K562 (cell line): Measurements from ENCODE around the gene MAPK8IP1. TPM values are rescaled to one million over a fixed set of nuclear protein-coding genes. Genes with fewer than 3 reads are reported as not detected.

Source experiments
- ATAC-seq: fragments of 200-7000 bp; cut with Tn5 transposase; 3 replicates; pipeline ENCODE4 v1.9.1; 2020; ENCODE audit warnings: moderate library complexity
- BruUV-seq: library from RNA; stranded (reverse); fragments of 400-500 nt; replicated peaks from 2 replicates; lab custom pipeline; 2021; lab: Mats Ljungman, UMichigan
- CTCF ChIA-PET: fragments of 300-600 bp; formaldehyde crosslinking; extraction: SDS; loops from one replicate; lab custom pipeline; 2021; ENCODE audit warnings: low intra/inter-chr PET ratio; lab: Yijun Ruan, JAX
- POLR2A ChIA-PET: fragments of 300-600, 350-650 bp; sonication (Branson Sonifier 250); formaldehyde crosslinking; extraction: SDS; loops from one replicate; lab custom pipeline; 2021; ENCODE audit warnings: antibody characterized with exemption, inconsistent platforms; lab: Yijun Ruan, JAX
- DNase-seq, 4 experiments: peaks; one replicate each; pipeline versions ENCODE4 v3.0.0 to v3.0.0-alpha.2; 2011 to 2018; ENCODE audit warnings: low spot score in 3 of 4, mixed read lengths in 3 of 4; ENCODE audit errors: extremely low read depth in 1 of 4
- FAIRE-seq: peaks from 2 replicates; lab custom pipeline; 2011; peaks lifted over from hg19 to GRCh38; lab: Jason Lieb, UNC
- H2AFZ ChIP-seq: 2 replicates; pipeline ENCODE4 v1.6.0; 2011; ENCODE audit warnings: low read depth, low read length, control low read depth, inconsistent platforms
- H3K27ac ChIP-seq: fragments of 200-600 bp; 3 replicates; pipeline ENCODE4 v1.8.0; 2011; ENCODE audit warnings: low read depth, mild to moderate bottlenecking, control low read depth, inconsistent platforms, low read length, moderate library complexity, mixed read lengths; ENCODE audit errors: extremely low read depth
- H3K27me3 ChIP-seq, 2 experiments: fragments of 300-600 bp in 1 of 2; 2 replicates in 1 of 2; 3 replicates in 1 of 2; pipeline versions ENCODE4 v1.6.0 to v1.8.0; 2011; ENCODE audit warnings: inconsistent platforms in 2 of 2, low read length in 2 of 2, mild to moderate bottlenecking in 1 of 2, mixed read lengths in 1 of 2, moderate library complexity in 1 of 2; ENCODE audit not compliant: control insufficient read depth in 2 of 2, insufficient read depth in 2 of 2
- H3K36me3 ChIP-seq: fragments of 300-600 bp; 3 replicates; pipeline ENCODE4 v1.8.0; 2011; ENCODE audit warnings: mild to moderate bottlenecking, low read length, inconsistent platforms; ENCODE audit not compliant: control insufficient read depth, insufficient read depth
- H3K4me1 ChIP-seq, 2 experiments: fragments of 200-600 bp in 1 of 2; replicated peaks in 1 of 2; 2 replicates in 1 of 2; 3 replicates in 1 of 2; pipeline versions ENCODE4 v1.5.1 to v1.8.0; 2011; ENCODE audit warnings: inconsistent platforms in 2 of 2, low read length in 2 of 2, mild to moderate bottlenecking in 1 of 2, mixed read lengths in 1 of 2, moderate library complexity in 1 of 2; ENCODE audit not compliant: control insufficient read depth in 2 of 2, insufficient read depth in 2 of 2
- H3K4me2 ChIP-seq: 2 replicates; pipeline ENCODE4 v1.6.1; 2011; ENCODE audit warnings: low read length, control low read depth, inconsistent platforms, mixed read lengths; ENCODE audit not compliant: insufficient read depth
- H3K4me3 ChIP-seq: fragments of 200-600 bp; sonication (generic), shearing (Covaris generic); 2 replicates; pipeline ENCODE4 v1.5.1; 2016; ENCODE audit warnings: control low read depth, inconsistent platforms
- H3K79me2 ChIP-seq: fragments of 200-600 bp; 3 replicates; pipeline ENCODE4 v1.8.0; 2011; ENCODE audit warnings: low read length, inconsistent platforms; ENCODE audit not compliant: control insufficient read depth, insufficient read depth
- H3K9ac ChIP-seq, 2 experiments: 2 replicates each; pipeline versions ENCODE4 v1.6.0 to v1.6.1; 2011; ENCODE audit warnings: low read depth in 2 of 2, low read length in 2 of 2, control low read depth in 1 of 2, inconsistent platforms in 1 of 2, mild to moderate bottlenecking in 1 of 2, mixed read lengths in 1 of 2; ENCODE audit not compliant: insufficient read depth in 1 of 2
- H3K9me1 ChIP-seq: one replicate; pipeline ENCODE4 v1.6.0; 2011; ENCODE audit warnings: inconsistent platforms, mild to moderate bottlenecking, low read length, moderate library complexity; ENCODE audit not compliant: control insufficient read depth, insufficient read depth
- H3K9me3 ChIP-seq: replicated peaks from 2 replicates; pipeline ENCODE4 v1.5.1; 2011; ENCODE audit warnings: low read depth, low read length, inconsistent platforms; ENCODE audit not compliant: control insufficient read depth, insufficient read depth
- H4K20me1 ChIP-seq: replicated peaks from 2 replicates; pipeline ENCODE4 v1.6.1; 2011; ENCODE audit warnings: low read length, inconsistent platforms, mixed read lengths; ENCODE audit not compliant: control insufficient read depth, insufficient read depth
- BMI1 ChIP-seq: fragments of 150-350 bp; IDR thresholded peaks from 2 replicates; pipeline ENCODE4 v1.6.1; 2014; ENCODE audit warnings: low read length
- CREM ChIP-seq: IDR thresholded peaks from 2 replicates; pipeline ENCODE4 v1.6.1; 2014; ENCODE audit warnings: antibody characterized with exemption, low read depth
- POLR2G ChIP-seq: fragments of 200-400 bp; formaldehyde crosslinking; IDR thresholded peaks from 2 replicates; pipeline ENCODE4 v1.6.1; 2017; ENCODE audit warnings: low read depth, mild to moderate bottlenecking, antibody characterized with exemption, low read length, moderate library complexity
- RBFOX2 ChIP-seq: fragments of 200-400 bp; formaldehyde crosslinking; IDR thresholded peaks from 2 replicates; pipeline ENCODE4 v1.6.1; 2017; ENCODE audit warnings: low read depth, mild to moderate bottlenecking, low read length, moderate library complexity
- SMARCA4 ChIP-seq: fragments of 450-650 bp; IDR thresholded peaks from 2 replicates; pipeline ENCODE4 v1.6.1; 2016
- ZNF140 ChIP-seq: fragments of 250-450 bp; sonication (Bioruptor Pico); IDR thresholded peaks from 2 replicates; pipeline ENCODE4 v1.8.0; 2021; ENCODE audit warnings: moderate library complexity, mild to moderate bottlenecking, inconsistent platforms
- WGBS: fragments of 100-300 bp; shearing (Covaris generic); methylation state at CpG from one replicate; pipeline ENCODE4 v1.1.6; 2016; ENCODE audit warnings: low coverage, mixed read lengths; ENCODE audit not compliant: insufficient coverage; ENCODE audit errors: missing lambda C conversion rate; 5-methylcytosine and 5-hydroxymethylcytosine counted together
- in situ Hi-C: fragments of 300-500 bp; cut with MboI; formaldehyde crosslinking; loops from 4 replicates; pipeline ENCODE4 v1.15.0; 2018; ENCODE audit warnings: inconsistent platforms, mixed read lengths
- intact Hi-C: fragments of 100-400 bp; cut with micrococcal nuclease; formaldehyde crosslinking; loops from 2 replicates; pipeline ENCODE4 v1.14.2; 2022
- polyA plus RNA-seq, 8 experiments: library from polyadenylated mRNA; depleted of rRNA in 4 of 8; stranded (reverse) in 5 of 8; unstranded in 3 of 8; fragments of >200 nt; fragmentation: Nextera tagmentation in 2 of 8; fragmentation: Illumina TruSeq in 1 of 8; extraction: Ambion mirVana in 2 of 8; extraction: Trizol in 1 of 8; gene quantifications; 2 replicates each; pipeline versions ENCODE4 v1.2.1 to v1.2.3, GENCODE V29; 2011 to 2014; ENCODE audit warnings: inconsistent platforms in 1 of 8, missing spikeins in 1 of 8
- total RNA-seq, 7 experiments: library from RNA; depleted of rRNA in 6 of 7; stranded (reverse); fragments of >200 nt in 6 of 7; fragmentation: Illumina TruSeq in 2 of 7; extraction: Trizol in 2 of 7; gene quantifications; 2 replicates each; pipeline versions ENCODE4 v1.2.1 to v1.2.3, GENCODE V29; 2011 to 2021; ENCODE audit warnings: low replicate concordance in 1 of 7

MAPK8IP1 gene
- total and polyA plus RNA-seq, 9 of the 15 experiments (the other 6 are each of a cell fraction or from before 2014, with no cell fraction given), result 0.13 to 6.9 (median 2.5) TPM

- Histone ChIP-seq H3K79me2 (no peaks in the 10 kb centered on the region), H4K20me1 (0 out of 2 replicates have a peak, but pooled peaks cover 3% of the 10 kb centered on the region), H3K4me2 (no peak overlapping the region), H3K9me1 (peaks cover 6% of the 10 kb centered on the region), H2AFZ (no peak overlapping the region), H3K4me1 (peaks cover 8 to 55% of the 10 kb centered on the region in 2 experiments; a peak in 4 of 5 replicates), H3K4me3 (no peak overlapping the region), H3K36me3 (peaks cover 16% of the 10 kb centered on the region; the same call in 1 of the 3 replicates), H3K9ac (peak overlapping the region in 1 of 2 experiments; percentile 38; a peak in 1 of 4 replicates), H3K9me3 (no peaks in the 10 kb centered on the region), H3K27ac (no peak overlapping the region), H3K27me3 (no peaks in the 10 kb centered on the region)
- DNase-seq (no peak), ATAC-seq (no peak; the same call in 2 of the 3 replicates), FAIRE-seq (no peak)
- intact Hi-C loops, result no loop called here
- 77% methylated on average over 8 of the region's 8 CpGs for WGBS
- in situ Hi-C loops, result no loop called here
- ChIA-PET CTCF (no interaction called here), POLR2A (interaction anchor here (0.6 to 1.1 kb wide), 2 partner anchors 11 to 331 kb away, joined by 3 read pairs; no protein-coding TSS in a partner anchor)
- BruUV-seq, result no TSS peak
- peak; percentile 69 for TF ChIP-seq POLR2G
- no peak for TF ChIP-seq BMI1
Observed at GRCh38 chr11:45907911-45908370, 22.5 kb downstream of the MAPK8IP1 start.

GRCh38 chr11:45909594-45910475 lies 24.4 kb downstream of the MAPK8IP1 start:
- Histone ChIP-seq H3K79me2 (no peaks in the 10 kb centered on the region), H3K36me3 (peaks cover 35% of the 10 kb centered on the region; the same call in 1 of the 3 replicates), H3K4me2 (no peak overlapping the region), H3K9ac (0 out of 4 replicates have a peak overlapping the region, but pooled peaks of 1 of the 2 experiments have one; percentile 11), H4K20me1 (0 out of 2 replicates have a peak, but pooled peaks cover 3% of the 10 kb centered on the region), H3K9me3 (no peaks in the 10 kb centered on the region), H3K27me3 (no peaks in the 10 kb centered on the region), H3K27ac (no peak overlapping the region), H2AFZ (no peak overlapping the region), H3K4me1 (peaks cover under 1 to 43% of the 10 kb centered on the region in 2 experiments; a peak in 4 of 5 replicates), H3K9me1 (peaks cover 6% of the 10 kb centered on the region), H3K4me3 (no peak overlapping the region)
- 81% methylated on average over 31 of the region's 32 CpGs for WGBS
- DNase-seq (no peak), FAIRE-seq (no peak), ATAC-seq (no peak)
- no TSS peak for BruUV-seq
- CTCF ChIA-PET, result no interaction called here
- in situ Hi-C loops, result no loop called here
- POLR2A ChIA-PET, result interaction anchor here (0.5 to 1.3 kb wide), 6 partner anchors 8 to 708 kb away, joined by 3 to 6 read pairs (median 4); partner anchors contain the start of genes ATG13 and PEX16
- intact Hi-C loops, result no loop called here
- no peak for TF ChIP-seq ZNF140 (CRISPR knock-in tag)
- TF ChIP-seq POLR2G, result 0 out of 2 replicates have a peak, but pooled peaks have one; percentile 1
- 0 out of 2 replicates have a peak, but pooled peaks have one; percentile 13 for TF ChIP-seq RBFOX2
- no peak for TF ChIP-seq SMARCA4
- no peak for TF ChIP-seq CREM
